OCI-LY7 (cell line): Measurements from ENCODE around the gene NDOR1. TPM values are rescaled to one million over a fixed set of nuclear protein-coding genes. Genes with fewer than 3 reads are reported as not detected.

Experiments
- BruUV-seq: library from RNA; stranded (reverse); fragments of 400-500 nt; replicated peaks from 2 replicates; lab custom pipeline; 2021; lab: Mats Ljungman, UMichigan
- CTCF ChIA-PET: fragments of 300-600 bp; sonication (Branson Sonifier 250); formaldehyde crosslinking; loops from one replicate; lab custom pipeline; 2022; ENCODE audit warnings: antibody characterized with exemption; ENCODE audit not compliant: unreplicated experiment; lab: Charles Lee
- POLR2A ChIA-PET: fragments of 300-600 bp; sonication (Branson Sonifier 250); formaldehyde crosslinking; loops from one replicate; lab custom pipeline; 2022; ENCODE audit warnings: antibody characterized with exemption; lab: Charles Lee
- DNase-seq: peaks from one replicate; pipeline ENCODE4 v3.0.0-alpha.2; 2015; ENCODE audit warnings: low spot score
- H2AFZ ChIP-seq: fragments of 200-600 bp; sonication (generic), shearing (Covaris generic); 2 replicates; pipeline ENCODE4 v1.6.1; 2014; ENCODE audit warnings: mild to moderate bottlenecking, antibody characterized with exemption, low read length, moderate library complexity
- H3K27ac ChIP-seq: fragments of 200-600 bp; sonication (generic); 2 replicates; pipeline ENCODE4 v1.5.1; 2014; ENCODE audit warnings: mixed run types, low read depth, mild to moderate bottlenecking, moderate library complexity, low read length, inconsistent platforms; ENCODE audit not compliant: poor library complexity, severe bottlenecking
- H3K36me3 ChIP-seq: fragments of 200-600 bp; sonication (generic); 2 replicates; pipeline ENCODE4 v1.6.1; 2014; ENCODE audit warnings: mild to moderate bottlenecking, antibody characterized with exemption, low read length, moderate library complexity, mixed read lengths; ENCODE audit not compliant: insufficient read depth
- H3K4me1 ChIP-seq: fragments of 200-600 bp; sonication (generic); 2 replicates; pipeline ENCODE4 v1.5.1; 2014; ENCODE audit warnings: mild to moderate bottlenecking, low read length; ENCODE audit not compliant: insufficient read depth, poor library complexity, severe bottlenecking
- H3K4me2 ChIP-seq: fragments of 200-600 bp; sonication (generic); 2 replicates; pipeline ENCODE4 v1.6.1; 2014; ENCODE audit warnings: mild to moderate bottlenecking, low read length
- H3K4me3 ChIP-seq: fragments of 200-600 bp; sonication (generic); 2 replicates; pipeline ENCODE4 v1.5.1; 2014; ENCODE audit warnings: mild to moderate bottlenecking, low read depth, low read length; ENCODE audit not compliant: poor library complexity, severe bottlenecking
- H3K79me2 ChIP-seq: fragments of 200-600 bp; sonication (generic); 2 replicates; pipeline ENCODE4 v1.6.1; 2016; ENCODE audit warnings: low read depth, mild to moderate bottlenecking, low read length, moderate library complexity, mixed read lengths; ENCODE audit not compliant: insufficient read depth
- H3K9me2 ChIP-seq: fragments of 200-600 bp; sonication (generic); 2 replicates; pipeline ENCODE4 v1.6.1; 2016; ENCODE audit warnings: mild to moderate bottlenecking, low read length, mixed read lengths; ENCODE audit not compliant: insufficient read depth
- H3K9me3 ChIP-seq: fragments of 200-600 bp; sonication (generic); 2 replicates; pipeline ENCODE4 v1.6.1; 2014; ENCODE audit warnings: mild to moderate bottlenecking, mixed run types, low read length, mixed read lengths
- H4K20me1 ChIP-seq: fragments of 200-600 bp; sonication (generic); 2 replicates; pipeline ENCODE4 v1.6.1; 2014; ENCODE audit warnings: mild to moderate bottlenecking, antibody characterized with exemption, low read length, moderate library complexity, mixed read lengths; ENCODE audit not compliant: insufficient read depth
- EZH2phosphoT487 ChIP-seq: fragments of 200-600 bp; sonication (generic); IDR thresholded peaks from 2 replicates; pipeline ENCODE4 v1.6.1; 2018; ENCODE audit warnings: low read depth, borderline replicate concordance, mild to moderate bottlenecking, mixed run types, antibody characterized with exemption, low read length, moderate library complexity, mixed read lengths
- intact Hi-C: fragments of 100-400 bp; cut with micrococcal nuclease; formaldehyde crosslinking; loops from one replicate; pipeline ENCODE4 v1.10.0; 2022; ENCODE audit not compliant: unreplicated experiment
- total RNA-seq, 2 experiments: library from RNA; depleted of rRNA in 1 of 2; stranded (reverse); fragments of >200 nt in 1 of 2; shearing (Covaris generic) in 1 of 2; gene quantifications; 2 replicates each; pipeline ENCODE4 v1.2.3, GENCODE V29; 2014 to 2022
- TF ChIP-seq, protein P1 (sequence below): fragments of 200-600 bp; sonication (generic); conservative IDR thresholded peaks from 2 replicates; pipeline ENCODE4 v1.5.1; 2014; ENCODE audit warnings: mild to moderate bottlenecking, antibody characterized with exemption, low read length, moderate library complexity, mixed read lengths

Gene NDOR1
- total RNA-seq, 2 experiments from 2014 or later = 30.4 to 61.9 TPM

DNA sequence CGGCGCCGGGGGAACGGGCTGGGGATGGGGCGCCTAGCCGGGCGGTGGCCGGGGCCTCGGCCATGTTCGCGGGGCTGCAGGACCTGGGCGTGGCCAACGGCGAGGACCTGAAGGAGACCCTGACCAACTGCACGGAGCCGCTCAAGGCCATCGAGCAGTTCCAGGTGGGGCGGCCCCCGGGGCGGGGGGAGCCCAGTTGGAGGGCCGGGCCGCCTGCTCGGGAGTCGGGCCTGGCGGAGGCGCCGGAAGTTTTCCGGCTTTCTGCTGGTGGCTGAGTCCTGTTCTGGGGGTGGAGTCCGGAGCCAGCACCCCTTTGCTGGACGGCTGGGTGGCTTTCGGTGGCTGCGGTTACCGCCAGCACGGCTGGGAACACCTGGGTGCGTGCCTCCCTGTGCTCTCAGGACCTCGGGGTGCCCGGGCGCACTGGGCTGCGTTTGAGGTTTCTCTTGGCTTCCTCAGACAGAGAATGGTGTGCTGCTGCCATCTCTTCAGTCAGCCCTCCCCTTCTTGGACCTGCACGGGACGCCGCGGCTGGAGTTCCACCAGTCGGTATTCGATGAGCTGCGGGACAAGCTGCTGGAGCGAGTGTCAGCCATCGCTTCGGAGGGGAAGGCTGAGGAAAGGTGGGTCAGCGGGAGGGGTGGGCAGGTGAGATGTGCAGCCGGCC lies 50.1 kb downstream of the NDOR1 start:
- peak overlapping the region; percentile 32; the same call in 1 of the 2 replicates for H2AFZ ChIP-seq
- H3K36me3 ChIP-seq = peaks cover 39% of the 10 kb centered on the region
- peaks cover 53% of the 10 kb centered on the region for H3K4me1 ChIP-seq
- CTCF ChIA-PET = no interaction called here
- H4K20me1 ChIP-seq = peaks cover 5% of the 10 kb centered on the region; the same call in 1 of the 2 replicates
- H3K4me2 ChIP-seq = peak overlapping the region; percentile 93
- POLR2A ChIA-PET = interaction anchor here (0.9 to 4.4 kb wide), 3 partner anchors 14 to 126 kb away, joined by 3 to 26 read pairs (median 3); partner anchors contain the start of gene TUBB4B
- H3K9me3 ChIP-seq = no peaks in the 10 kb centered on the region
- H3K9me2 ChIP-seq = no peaks in the 10 kb centered on the region
- peaks cover 24% of the 10 kb centered on the region for H3K79me2 ChIP-seq
- intact Hi-C loops = loop anchor here (1.0 kb wide), 1 partner anchor 14 kb away; the partner anchor contains the start of gene TUBB4B
- H3K27ac ChIP-seq = peak overlapping the region; percentile 62
- BruUV-seq = no TSS peak
- DNase-seq = peak; percentile 42
- TF ChIP-seq, protein P1, sequence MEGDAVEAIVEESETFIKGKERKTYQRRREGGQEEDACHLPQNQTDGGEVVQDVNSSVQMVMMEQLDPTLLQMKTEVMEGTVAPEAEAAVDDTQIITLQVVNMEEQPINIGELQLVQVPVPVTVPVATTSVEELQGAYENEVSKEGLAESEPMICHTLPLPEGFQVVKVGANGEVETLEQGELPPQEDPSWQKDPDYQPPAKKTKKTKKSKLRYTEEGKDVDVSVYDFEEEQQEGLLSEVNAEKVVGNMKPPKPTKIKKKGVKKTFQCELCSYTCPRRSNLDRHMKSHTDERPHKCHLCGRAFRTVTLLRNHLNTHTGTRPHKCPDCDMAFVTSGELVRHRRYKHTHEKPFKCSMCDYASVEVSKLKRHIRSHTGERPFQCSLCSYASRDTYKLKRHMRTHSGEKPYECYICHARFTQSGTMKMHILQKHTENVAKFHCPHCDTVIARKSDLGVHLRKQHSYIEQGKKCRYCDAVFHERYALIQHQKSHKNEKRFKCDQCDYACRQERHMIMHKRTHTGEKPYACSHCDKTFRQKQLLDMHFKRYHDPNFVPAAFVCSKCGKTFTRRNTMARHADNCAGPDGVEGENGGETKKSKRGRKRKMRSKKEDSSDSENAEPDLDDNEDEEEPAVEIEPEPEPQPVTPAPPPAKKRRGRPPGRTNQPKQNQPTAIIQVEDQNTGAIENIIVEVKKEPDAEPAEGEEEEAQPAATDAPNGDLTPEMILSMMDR = no peak
- peak overlapping the region; percentile 98 for H3K4me3 ChIP-seq

DNA sequence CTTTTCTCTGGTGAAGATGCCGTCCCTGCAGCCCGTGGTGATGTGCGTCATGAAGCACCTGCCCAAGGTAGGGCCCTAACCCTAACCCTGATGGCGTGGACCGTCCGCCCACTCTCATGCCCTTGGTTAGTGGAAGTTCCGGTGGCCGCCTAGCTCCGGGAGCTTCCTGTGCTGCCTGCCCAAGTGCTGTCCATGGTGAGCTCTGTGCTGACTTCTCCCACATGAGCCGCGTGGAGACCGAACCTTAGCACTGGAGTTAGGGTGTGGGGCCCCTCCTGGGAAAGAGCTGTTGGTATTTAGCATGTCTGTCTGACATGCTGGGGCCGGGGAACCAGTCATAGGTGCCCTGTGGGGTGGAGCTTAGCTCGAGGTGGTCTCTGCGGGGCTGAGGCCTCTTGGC lies 50.9 kb downstream of the NDOR1 start:
- ChIA-PET POLR2A (interaction anchor here (0.9 to 4.4 kb wide), 3 partner anchors 13 to 127 kb away, joined by 3 to 26 read pairs (median 3); partner anchors contain the start of gene TUBB4B), CTCF (no interaction called here)
- Histone ChIP-seq H3K79me2 (peaks cover 24% of the 10 kb centered on the region), H4K20me1 (peaks cover 5% of the 10 kb centered on the region; the same call in 1 of the 2 replicates), H3K9me2 (no peaks in the 10 kb centered on the region), H3K27ac (no peak overlapping the region), H2AFZ (no peak overlapping the region), H3K9me3 (no peaks in the 10 kb centered on the region), H3K4me2 (peak overlapping the region; percentile 93), H3K36me3 (peaks cover 41% of the 10 kb centered on the region), H3K4me3 (peak overlapping the region; percentile 98), H3K4me1 (peaks cover 53% of the 10 kb centered on the region)
- TF ChIP-seq, protein P1 = no peak
- no TSS peak for BruUV-seq
- intact Hi-C loops = no loop called here
- DNase-seq = no peak

DNA sequence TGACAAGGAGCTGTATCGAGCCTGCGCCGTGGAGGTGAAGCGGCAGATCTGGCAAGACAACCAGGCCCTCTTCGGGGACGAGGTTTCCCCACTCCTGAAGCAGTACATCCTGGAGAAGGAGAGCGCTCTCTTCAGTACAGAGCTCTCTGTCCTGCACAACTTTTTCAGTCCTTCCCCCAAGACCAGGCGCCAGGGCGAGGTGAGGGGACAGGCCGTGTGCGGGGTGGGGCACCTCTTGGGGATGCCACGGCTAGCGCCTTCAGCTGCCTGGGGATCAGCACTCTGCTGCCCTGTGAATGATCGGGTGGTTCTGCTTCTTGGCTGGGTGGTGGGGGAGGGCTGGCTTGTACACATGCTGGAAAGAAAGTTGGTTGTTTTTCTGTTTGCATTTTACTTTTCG lies 51.4 kb downstream of the NDOR1 start:
- H3K9me2 ChIP-seq = no peaks in the 10 kb centered on the region
- TF ChIP-seq EZH2phosphoT487 = no peak
- TF ChIP-seq, protein P1 = no peak
- BruUV-seq = no TSS peak
- DNase-seq = no peak
- H3K4me1 ChIP-seq = peaks cover 53% of the 10 kb centered on the region
- H3K36me3 ChIP-seq = peaks cover 41% of the 10 kb centered on the region
- peaks cover 5% of the 10 kb centered on the region; the same call in 1 of the 2 replicates for H4K20me1 ChIP-seq
- no peaks in the 10 kb centered on the region for H3K9me3 ChIP-seq
- peak overlapping the region; percentile 98 for H3K4me3 ChIP-seq
- H2AFZ ChIP-seq = no peak overlapping the region
- H3K4me2 ChIP-seq = peak overlapping the region; percentile 93
- ChIA-PET CTCF (no interaction called here), POLR2A (interaction anchor here (4.4 kb wide), 1 partner anchor 17 kb away, joined by 26 read pairs; the partner anchor contains the start of gene TUBB4B)
- peaks cover 24% of the 10 kb centered on the region for H3K79me2 ChIP-seq
- intact Hi-C loops = no loop called here
- H3K27ac ChIP-seq = no peak overlapping the region
